Nucleus accumbens (tissue), 56 donors: Measurements from ENCODE around the gene UGT1A3.

Experiments used
- DNase-seq, 56 donors: peaks; one replicate each; lab custom pipeline; 2025; lab: John Stamatoyannopoulos, UW

The UGT1A3 gene

DNA sequence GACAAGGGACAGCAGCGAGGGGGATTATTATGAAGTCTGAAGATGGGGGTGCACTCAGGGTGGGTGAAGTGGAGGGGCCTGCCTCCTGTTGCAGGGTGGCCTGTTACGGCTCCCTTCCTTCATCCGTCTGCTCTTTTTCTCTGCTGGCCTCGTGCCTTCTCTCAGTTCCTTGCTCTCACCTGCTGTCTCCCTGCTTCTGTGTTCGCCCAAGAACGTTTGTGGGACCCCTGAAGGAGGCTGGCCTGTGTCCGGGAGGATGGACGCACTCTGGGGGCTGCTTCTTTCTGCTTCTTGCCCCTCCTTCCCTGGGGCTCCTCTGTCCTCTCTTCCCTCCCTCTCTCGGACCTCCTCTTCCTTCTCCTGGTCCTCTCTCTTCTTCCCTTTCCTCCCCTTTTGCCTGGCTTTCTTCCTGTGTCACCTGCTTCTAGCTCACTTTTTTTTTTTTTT is 63.1 kb downstream of the UGT1A3 start:
- DNase-seq, result no peak

DNA sequence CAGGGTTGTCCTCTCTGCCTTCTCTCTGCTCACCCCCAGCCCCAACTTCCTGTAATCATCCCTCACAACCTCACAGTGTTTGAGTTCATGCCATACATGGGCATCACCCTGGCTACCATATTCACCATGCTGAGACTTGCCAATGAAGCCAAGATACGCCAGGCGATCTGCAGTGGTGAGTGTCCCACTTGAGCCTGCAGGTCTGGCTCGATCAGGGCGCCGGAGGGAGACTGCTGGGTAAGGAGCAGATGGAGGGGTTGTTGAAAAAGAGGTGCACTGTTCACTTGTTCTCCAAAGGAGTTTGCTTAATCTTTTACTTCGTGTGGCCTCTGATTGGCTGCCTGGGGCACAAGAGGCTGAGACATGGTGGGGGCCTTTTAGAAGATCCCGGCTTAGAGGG is 63.9 kb downstream of the UGT1A3 start:
- DNase-seq, result no peak

DNA sequence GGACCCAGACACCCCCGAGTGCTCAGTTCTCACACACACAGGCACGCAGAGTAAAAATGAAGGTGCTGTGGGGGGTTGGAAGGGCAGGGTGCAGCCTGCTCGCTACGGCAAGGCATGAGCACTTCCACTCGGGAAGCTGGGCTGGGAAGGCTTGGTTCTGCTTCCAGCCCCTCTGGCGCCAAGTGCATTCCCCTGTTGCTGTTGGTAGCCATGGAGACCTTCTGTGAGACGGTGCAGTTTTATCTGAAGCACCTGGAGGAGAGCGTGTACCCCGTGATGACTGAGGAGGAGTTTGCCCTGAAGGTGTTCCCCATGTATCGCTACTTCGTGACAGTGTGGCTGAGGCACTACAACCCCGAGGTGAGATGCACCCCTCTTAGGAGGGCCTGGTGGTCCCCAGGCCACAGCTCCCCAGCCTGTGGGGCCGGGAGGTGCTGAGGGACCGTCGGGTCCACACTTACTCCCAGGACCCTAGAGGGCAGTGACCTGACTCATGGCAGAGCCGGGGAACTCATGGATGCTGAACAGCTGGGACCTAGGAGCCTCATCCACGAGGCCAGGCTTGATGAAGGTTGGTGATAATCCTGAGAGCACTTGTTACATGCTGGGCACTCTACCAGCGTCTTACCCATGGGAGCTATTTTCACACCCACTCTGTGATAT is 64.8 kb downstream of the UGT1A3 start:
- peak in 11 of 56 donors; percentile 4 to 54 (median 18) for DNase-seq

DNA sequence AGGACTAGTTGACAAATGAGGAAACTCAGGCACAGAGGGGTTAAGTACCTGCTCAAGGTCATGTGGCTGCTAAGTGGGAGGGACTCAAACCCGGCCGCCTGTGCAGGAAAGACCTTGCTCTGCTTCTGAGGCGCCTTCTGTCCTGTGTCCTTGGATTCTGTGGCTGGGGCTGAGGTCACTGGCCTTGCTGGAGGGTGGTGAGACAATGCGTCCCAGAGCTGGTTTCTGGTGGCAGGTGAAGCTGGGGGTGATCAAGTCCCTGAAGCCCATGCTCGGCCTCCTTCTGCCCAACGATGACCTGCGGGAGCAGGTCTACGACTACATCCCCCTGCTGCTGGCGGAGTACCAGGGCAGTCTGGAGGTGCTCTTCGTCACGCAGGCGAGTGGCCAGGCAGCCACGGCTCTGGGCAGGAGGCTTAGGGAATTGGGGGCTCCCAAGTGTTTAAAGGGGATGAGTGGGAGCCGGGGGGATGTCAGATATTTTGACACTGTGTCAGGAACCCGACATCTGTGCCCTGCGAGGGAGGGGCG is 65.4 kb downstream of the UGT1A3 start:
- DNase-seq, result no peak

DNA sequence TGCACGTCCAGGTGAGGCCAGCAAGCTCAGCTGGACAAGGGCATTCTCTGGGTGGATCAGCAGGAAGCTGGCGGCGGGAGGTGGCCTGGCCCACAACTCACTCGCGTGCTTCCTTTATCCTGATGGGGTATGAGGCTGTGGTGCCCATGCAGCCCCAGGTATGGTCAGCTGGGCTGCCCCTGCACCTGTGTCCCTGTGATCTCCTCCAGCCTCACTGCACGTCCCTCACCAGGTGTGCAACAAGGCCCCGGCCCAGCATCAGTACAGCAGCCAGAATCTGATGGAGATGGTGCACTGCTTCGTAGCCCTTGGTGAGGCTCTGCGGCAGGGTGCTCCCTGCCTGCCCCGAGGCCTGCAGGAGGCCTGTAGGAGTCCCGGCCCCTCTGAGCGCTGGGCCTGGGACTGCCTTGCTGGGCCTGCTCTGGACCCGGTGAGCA is 66.9 kb downstream of the UGT1A3 start:
- no peak for DNase-seq

DNA sequence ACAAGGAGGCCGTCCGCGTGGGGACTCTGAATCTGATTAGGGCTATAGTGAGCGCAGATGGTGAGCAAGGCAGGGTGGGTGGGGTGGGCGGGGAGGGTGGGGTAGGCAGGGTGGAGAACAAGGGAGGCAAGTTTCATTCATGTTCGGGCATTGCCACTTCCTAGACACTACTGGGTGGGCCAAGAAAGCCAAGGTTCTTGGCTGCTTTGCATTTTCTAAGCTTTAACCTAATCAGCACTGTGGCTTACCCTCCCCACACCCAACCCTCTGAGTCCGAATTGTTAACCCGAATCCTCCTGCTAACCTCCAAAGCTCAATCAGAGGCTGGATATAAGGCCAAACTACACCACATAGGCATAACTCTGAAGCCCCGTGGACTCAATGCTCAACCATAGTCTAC is 67.4 kb downstream of the UGT1A3 start:
- DNase-seq, result no peak

DNA sequence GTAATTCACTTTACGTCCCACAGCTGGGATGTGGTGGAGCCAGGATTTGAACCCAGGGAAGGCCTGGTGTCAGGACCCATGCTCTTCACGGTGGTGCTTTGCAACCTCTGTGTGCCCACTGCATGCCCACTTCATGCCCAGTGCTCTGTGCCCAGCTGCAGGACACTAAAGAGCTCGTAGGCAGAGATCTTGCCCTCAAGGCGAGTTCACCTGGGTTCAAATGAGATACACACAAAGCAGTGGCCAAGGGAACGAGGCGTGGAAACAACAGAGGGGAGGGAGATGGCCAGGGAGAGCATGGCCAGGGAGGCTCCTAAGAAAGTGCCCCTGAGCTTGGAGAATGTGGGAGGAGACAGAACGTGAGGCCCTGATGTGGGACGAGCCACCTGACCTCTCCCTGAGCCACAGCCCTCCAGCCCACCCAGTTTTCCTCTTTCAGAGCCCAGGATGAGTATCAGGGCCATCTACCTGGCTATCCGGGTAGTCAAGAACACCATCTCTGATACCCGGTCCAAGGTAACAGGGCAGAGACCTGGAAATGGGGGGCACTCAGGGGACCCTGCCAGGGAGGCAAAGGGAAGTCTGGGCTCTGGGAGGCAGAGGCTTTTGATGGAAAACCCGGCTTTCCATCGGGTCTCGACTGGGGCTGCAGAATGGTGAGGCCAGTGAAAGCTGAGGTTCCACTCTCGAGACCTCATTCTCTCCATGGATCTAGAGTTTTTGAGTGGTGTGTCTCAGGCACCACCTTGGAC is 69.7 kb downstream of the UGT1A3 start:
- DNase-seq, result no peak

DNA sequence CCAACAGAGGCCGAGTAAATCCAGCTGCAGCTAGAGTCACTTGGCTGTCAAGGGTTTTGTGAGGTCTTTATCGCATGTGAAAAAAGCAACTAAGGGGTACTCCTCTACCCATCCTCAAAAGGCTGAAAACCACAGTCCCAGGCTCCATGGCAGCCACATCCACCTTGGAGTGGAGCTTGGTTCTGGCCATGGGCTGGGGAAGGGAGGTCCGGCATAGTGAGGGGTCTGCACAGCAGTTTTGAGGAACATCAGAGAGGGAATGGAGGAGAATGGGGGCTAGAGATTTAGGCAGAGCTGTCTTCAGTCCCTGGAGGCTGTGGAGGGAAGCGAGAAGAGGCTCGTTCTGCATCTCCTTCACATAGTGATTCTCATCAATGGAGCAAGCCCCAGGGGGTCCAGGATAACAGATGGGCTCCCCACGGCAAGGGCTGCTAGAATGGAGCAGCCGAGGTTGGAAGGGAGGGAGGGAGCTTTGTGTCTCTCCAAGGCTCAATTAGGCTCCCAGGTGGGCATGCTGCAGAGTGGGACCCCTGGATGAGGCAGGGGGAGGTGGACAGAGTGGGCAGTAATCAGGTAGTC is 70.3 kb downstream of the UGT1A3 start:
- no peak for DNase-seq

DNA sequence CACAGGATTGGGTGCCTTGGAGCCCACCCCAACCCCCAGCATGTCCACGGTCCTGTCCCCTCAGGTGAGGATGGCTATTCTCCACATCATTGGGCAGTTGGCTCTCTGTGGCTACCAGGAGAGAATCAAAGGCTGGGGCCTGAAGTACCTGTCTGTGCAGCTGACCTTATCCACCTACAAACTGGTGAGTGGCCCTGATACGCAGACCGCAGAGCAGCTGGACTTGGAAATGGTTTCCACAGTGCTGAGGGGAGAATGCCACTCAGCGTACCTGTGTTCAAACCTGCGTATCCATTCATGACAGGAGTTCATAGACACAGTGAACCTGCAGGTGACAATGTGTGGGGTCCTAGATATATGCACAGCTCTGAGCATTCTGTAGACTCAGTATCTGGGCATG is 70.9 kb downstream of the UGT1A3 start:
- no peak for DNase-seq

DNA sequence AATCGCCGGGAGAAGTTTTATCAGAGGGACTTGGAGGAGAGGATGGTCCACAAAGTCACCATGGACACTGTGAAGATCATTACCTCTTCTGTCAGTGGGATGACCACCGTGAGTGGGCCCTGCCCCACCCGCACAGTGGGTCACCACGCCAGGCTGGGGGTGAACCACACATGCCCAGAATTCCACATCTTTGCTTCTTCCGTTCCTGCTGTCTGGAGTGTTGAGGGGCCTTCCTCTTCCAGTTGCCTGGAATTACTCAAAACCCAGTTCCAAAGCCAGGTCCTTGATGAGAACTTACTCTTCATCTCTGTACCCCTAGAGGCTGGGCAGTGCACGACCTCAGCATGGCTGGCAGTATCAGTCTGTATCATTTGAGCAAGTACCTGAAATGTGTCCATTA is 71.4 kb downstream of the UGT1A3 start:
- no peak for DNase-seq

DNA sequence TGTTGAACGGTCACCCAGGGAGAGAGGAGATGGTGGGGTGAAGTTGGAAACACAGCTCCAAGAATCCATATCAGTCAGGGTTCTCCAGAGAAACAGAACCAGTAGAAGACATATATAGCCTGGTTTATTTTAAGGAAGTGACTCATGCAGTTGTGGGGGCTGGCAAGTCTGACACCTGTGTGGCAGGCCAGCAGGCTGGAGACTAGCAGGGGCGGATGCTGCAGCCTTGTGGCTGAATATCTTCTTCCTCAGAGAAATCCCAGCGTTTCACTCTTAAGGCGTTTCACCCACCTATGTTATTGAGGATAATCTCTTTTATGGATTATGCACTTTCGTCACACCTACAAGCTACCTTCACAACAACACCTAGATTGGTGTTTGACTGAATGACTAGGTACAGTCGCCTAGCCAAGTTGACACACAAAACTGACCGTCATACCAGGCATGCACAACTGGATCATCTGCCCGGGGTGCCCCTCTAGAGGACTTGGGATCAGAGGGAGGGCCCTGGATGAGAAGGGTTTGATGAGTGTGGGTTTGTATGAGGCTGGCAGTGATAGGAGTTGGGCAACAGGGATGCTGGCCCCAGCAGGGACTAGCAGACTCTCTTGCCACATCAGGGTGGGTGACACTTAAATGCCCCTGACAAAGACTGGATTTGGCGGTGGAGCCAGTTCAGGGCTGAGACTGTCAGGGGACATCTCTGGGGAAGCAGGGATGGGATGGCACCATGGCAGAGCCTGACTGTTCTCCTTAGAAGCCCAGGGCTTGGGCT is 72.7 kb downstream of the UGT1A3 start:
- DNase-seq, result peak in 7 of 56 donors; percentile 4 to 13 (median 10)

DNA sequence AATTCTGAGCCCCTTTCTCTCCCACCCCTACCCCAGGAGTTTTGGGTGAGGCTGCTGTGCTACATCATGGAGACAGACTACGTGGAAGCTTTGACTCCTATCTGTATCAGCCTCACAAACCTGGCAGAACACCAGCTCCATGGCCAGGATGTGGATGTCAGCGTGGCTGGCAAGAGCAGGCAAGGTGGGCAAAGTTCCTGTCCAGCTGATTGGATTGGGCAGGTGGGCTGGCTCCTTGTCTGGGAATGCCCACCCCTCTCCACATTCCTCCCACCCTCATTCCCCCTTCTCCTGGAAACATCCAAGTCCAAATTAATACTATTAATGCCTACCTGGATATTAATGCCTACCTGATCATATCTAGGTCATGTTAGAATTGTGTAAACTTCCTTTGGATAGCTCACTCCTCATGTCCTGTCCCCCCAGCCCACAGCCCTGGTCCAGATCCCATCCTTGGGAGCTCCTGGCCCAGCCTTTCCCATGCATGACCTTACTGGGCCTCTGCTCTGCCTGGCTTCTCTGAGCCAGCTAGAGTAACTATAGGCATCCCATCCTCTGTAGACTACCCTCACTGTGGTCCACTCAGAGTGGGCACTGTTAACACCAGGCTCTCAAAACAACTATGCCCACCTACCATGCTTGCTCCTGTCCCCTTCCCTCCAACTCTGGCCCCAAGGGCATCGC is 73.4 kb downstream of the UGT1A3 start:
- DNase-seq, result no peak

DNA sequence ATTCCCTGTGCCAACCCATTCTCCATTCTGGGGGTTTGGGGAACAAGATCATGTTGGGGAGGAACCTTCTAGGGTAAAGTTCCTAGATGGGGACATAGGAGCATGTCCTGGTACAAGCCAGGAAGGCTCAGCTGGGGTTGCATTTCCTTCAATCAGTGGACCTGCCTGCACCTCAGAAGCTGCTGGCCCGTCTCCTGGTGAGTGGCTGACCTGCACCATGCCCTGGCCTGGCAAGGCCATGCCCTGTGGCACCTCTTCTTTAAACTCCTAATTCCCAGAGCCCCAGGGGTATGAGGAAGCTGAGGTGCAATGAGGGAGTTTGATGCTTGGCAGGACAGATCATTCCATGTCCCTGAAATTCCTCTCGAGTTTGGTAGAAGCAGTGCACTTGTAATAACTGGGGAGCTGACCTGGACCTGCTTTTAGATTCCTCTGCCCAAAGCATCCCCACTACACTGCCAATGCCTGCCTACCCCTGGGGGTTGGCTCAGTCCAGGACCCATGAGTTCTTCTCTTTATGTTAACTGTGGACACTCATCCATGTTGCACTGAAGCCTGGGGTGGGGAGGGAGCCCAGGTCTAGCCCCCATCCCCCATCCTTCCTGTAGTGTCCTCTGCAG is 74.6 kb downstream of the UGT1A3 start:
- no peak for DNase-seq

DNA sequence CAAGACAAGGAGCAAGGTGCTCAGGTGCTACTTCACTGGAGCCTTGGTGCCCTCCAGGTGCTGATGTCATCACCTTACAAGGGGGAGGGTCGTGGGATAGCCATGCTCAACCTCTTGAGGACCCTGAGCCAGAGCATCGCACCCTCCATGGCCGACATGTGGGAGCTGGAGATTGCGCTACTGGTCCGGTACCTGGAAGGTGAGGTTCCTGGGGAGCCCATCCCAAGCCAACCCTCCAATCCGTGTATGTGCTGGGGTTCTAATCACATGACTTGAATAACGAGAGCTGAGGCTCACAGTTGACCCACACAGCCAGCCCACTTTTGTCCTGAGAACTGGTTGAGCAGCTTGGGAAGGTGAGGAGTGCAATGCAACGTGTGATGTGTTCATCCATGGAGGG is 75.2 kb downstream of the UGT1A3 start:
- no peak for DNase-seq

DNA sequence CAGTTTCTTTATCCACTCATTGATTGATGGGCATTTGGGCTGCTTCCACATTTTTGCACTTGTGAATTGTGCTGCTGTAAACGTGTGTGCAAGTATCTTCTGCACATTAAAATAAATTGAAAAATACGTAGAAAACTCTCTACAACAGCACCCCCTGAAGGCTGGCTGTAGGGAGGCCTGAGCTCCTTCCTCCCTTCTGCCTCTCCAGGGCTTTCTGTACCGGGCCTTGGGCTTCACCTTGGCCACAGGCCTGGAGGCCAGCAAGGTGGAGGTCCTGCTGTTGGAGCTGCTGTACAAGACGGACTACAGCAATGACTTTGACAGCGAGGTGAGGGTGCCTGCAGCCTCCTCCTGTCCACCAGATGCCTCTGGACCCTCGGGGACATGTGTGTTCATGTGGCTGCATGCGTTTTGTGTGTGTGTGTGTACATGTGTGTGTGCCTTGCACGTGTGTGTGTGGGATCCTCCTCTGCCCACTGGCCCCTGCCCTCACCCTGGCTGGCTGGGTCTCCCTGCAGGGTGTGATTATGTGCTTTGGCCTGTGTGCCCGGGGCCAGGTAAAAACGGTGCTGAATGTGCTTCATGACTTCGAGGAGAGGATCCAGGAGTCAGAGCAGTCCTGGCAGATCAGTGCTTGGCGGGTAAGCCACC is 78.5 kb downstream of the UGT1A3 start:
- no peak for DNase-seq

DNA sequence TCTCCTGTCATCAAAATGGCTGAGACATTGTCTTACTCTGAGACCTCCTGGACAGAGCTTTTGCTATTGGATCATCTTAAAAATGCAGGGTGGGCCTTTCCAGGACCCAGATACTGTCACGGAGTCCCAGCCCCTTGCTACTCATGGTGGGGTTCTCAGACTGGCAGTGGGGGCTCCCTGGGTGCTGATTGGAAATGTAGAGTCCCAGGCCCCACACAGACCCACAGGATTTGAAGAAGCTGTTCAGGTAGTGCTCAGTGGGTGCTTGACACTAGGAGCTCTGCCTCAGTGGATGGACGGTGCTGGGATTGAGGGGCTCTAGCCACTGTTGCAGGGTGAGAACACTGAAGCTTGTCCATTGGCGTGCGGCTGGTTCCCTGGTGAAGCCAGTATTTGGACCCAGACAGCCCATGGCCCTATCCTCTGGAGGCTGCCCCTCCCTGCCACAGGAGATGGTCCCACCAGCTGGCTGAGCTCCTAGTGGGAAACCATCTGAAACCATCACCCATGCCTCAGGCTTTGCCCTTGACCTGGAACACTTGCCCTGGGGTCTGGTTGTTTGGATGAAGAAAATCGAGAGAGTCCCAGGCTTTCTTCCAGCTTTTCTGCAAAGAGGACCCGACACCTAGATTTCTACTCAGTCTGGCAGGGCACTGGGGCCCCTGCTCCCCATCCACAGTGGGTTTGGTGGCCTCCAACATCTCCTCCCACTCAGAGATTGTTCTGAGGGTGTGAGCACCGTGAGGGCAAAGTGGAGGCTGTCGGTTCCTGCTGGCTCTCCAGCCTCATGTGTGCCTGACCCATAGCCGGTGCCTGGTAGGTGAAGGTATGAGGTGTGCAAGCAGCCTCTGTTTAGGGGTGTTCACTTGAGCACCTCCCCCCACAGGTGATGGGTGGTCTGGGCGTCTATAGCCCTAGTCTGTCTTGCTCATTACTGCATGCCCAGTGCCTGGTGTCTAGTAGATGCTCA is 79.4 kb downstream of the UGT1A3 start:
- DNase-seq, result no peak

DNA sequence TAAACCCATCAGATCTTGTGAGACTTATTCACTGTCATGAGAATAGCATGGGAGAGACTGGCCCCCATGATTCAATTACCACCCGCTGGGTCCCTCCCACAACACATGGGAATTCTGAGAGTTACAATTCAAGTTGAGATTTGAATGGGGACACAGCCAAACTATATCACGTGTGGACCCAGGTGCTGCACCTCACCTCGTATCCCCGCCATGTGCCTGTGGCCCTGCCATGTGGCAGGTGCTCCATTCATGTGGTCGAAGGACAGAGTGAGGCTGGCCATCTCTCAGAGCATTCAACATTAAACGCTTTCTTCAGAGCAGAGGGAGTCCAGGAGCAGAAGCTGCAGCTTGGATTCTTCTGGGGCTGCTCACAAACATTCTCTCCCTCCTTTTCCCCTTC is 81.5 kb downstream of the UGT1A3 start:
- DNase-seq, result no peak

DNA sequence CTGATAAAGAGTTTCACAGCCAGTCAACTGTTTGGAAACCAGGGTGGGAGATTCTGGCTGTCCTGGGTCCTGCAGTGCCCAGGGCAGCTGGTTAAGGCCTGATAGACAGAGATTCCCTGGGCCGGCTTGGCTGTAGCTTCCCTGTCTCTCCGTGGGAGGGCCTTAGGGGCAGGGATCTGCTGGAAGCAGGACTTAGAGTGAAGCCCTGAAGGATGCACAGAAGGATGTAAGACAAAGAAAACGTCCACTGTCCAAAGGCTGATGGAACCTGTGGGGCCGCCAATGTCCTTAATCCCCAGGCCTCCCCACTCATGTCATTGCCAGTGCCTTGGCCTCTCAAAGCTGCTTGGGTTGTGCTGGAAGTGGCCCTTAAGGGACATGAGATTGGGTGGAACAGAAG is 82.2 kb downstream of the UGT1A3 start:
- no peak for DNase-seq
